Measurements from ENCODE around the gene ZNF764. TPM values are rescaled to one million over a fixed set of nuclear protein-coding genes. Genes with fewer than 3 reads are reported as not detected.

ZNF764 gene
- total and polyA plus RNA-seq, 2 experiments from 2014 or later, result 5.6 to 12.9 TPM

- Mint-ChIP-seq H3K27me3 (ENCODE audit: insufficient read depth, low read depth, poor library complexity) (peaks cover 12% of the 10 kb centered on the region), H3K9me3 (no peaks in the 10 kb centered on the region; the same call in 2 of the 3 replicates), H3K4me1 (peaks cover 18% of the 10 kb centered on the region), H3K27ac (no peak overlapping the region), H3K36me3 (ENCODE audit: low read depth) (peaks cover 21% of the 10 kb centered on the region), H3K4me3 (no peak overlapping the region)
- Histone ChIP-seq H3K36me3 (ENCODE audit: insufficient read depth) (no peaks in the 10 kb centered on the region; the same call in 1 of the 2 replicates), H3K79me2 (replicated peaks; ENCODE audit: insufficient read depth) (peaks cover 3% of the 10 kb centered on the region; the same call in 1 of the 2 replicates), H3K9me2 (ENCODE audit: insufficient read depth) (0 out of 2 replicates have a peak, but pooled peaks cover 3% of the 10 kb centered on the region), H3K27me3 (ENCODE audit: insufficient read depth) (no peaks in the 10 kb centered on the region), H3K27ac (ENCODE audit: low read depth) (no peak overlapping the region), H3K4me3 (no peak overlapping the region), H3K4me1 (ENCODE audit: insufficient read depth) (peaks cover 14% of the 10 kb centered on the region), H3F3A (replicated peaks; ENCODE audit: low read depth) (0 out of 2 replicates have a peak, but pooled peaks cover 14% of the 10 kb centered on the region), H4K20me1 (replicated peaks; ENCODE audit: insufficient read depth) (no peaks in the 10 kb centered on the region), H3K4me2 (no peak overlapping the region), H2AFZ (no peak overlapping the region)
- TF ChIP-seq POLR2AphosphoS5 (IDR thresholded peaks at IDR 0.05; ENCODE audit: low read depth), result no peak
- TF ChIP-seq CTCF (conservative IDR thresholded peaks at IDR 0.05; ENCODE audit: low read depth in 2 of 2), result no peak
- no peak for TF ChIP-seq NANOG (IDR thresholded peaks at IDR 0.05; ENCODE audit: borderline replicate concordance)
- no peak for TF ChIP-seq JUNB (IDR thresholded peaks at IDR 0.05; ENCODE audit: unreplicated experiment)
- TF ChIP-seq CREB1 (CRISPR knock-in tag; IDR thresholded peaks at IDR 0.05; ENCODE audit: low read depth), result no peak
- no peak for TF ChIP-seq REST (IDR thresholded peaks at IDR 0.05; ENCODE audit: unreplicated experiment)
- TF ChIP-seq ZNF462 (CRISPR knock-in tag; IDR thresholded peaks at IDR 0.05), result no peak
- no peak for TF ChIP-seq ZNF114 (CRISPR knock-in tag; IDR thresholded peaks at IDR 0.05)
- ATAC-seq (no peak), DNase-seq (ENCODE audit: low spot score) (no peak)
Observed at GRCh38 chr16:30554557-30555314, 3.4 kb downstream of the ZNF764 start.

Measured in GM23338 (cell line).